IMR-90 (cell line): ENCODE data around the gene TMOD4. TPM values are rescaled to one million over a fixed set of nuclear protein-coding genes. Genes with fewer than 3 reads are reported as not detected.
A peak's percentile ranks its signal among the peaks of the same experiment; 100 is the strongest.

Source experiments
- ATAC-seq: fragments of 200-7000 bp; cut with Tn5 transposase; 2 replicates; pipeline ENCODE4 v1.9.1; 2020; ENCODE audit warnings: low read depth, mild to moderate bottlenecking, moderate library complexity
- BruUV-seq: library from RNA; stranded (reverse); fragments of 400-500 nt; replicated peaks from 2 replicates; lab custom pipeline; 2021; lab: Mats Ljungman, UMichigan
- CTCF ChIA-PET: fragments of 300-600 bp; formaldehyde crosslinking; extraction: SDS; loops from one replicate; lab custom pipeline; 2021; ENCODE audit warnings: antibody characterized with exemption; lab: Yijun Ruan, JAX
- POLR2A ChIA-PET: fragments of 300-600 bp; sonication (Branson Sonifier 250); formaldehyde crosslinking; loops from one replicate; lab custom pipeline; 2022; ENCODE audit warnings: antibody characterized with exemption; ENCODE audit not compliant: unreplicated experiment; lab: Charles Lee
- DNase-seq: peaks from one replicate; pipeline ENCODE4 v3.0.0; 2013
- H2AFZ ChIP-seq: replicated peaks from 2 replicates; pipeline ENCODE3; 2013; ENCODE audit warnings: low read length, mild to moderate bottlenecking; ENCODE audit not compliant: poor library complexity
- H2AK5ac ChIP-seq: 2 replicates; pipeline ENCODE4 v1.6.1; 2013; ENCODE audit warnings: low read depth, low read length, inconsistent platforms
- H2AK9ac ChIP-seq: replicated peaks from 2 replicates; pipeline ENCODE3; 2013; ENCODE audit warnings: mild to moderate bottlenecking, low read depth, low read length, moderate library complexity; ENCODE audit not compliant: poor library complexity
- H2BK120ac ChIP-seq: 2 replicates; pipeline ENCODE4 v1.6.1; 2013; ENCODE audit warnings: low read depth, low read length, inconsistent platforms
- H2BK15ac ChIP-seq: 3 replicates; pipeline ENCODE4 v1.6.1; 2013; ENCODE audit warnings: low read depth, low read length, inconsistent platforms
- H2BK20ac ChIP-seq: 2 replicates; pipeline ENCODE4 v1.6.1; 2013; ENCODE audit warnings: low read depth, mild to moderate bottlenecking, inconsistent platforms, low read length, moderate library complexity
- H2BK5ac ChIP-seq: 2 replicates; pipeline ENCODE4 v1.6.1; 2013; ENCODE audit warnings: mild to moderate bottlenecking, low read depth, low read length, inconsistent platforms; ENCODE audit not compliant: poor library complexity, severe bottlenecking
- H3K14ac ChIP-seq: replicated peaks from 2 replicates; pipeline ENCODE4 v1.6.1; 2013; ENCODE audit warnings: low read depth, low read length, inconsistent platforms
- H3K18ac ChIP-seq: 2 replicates; pipeline ENCODE4 v1.6.1; 2013; ENCODE audit warnings: low read depth, low read length, control low read depth
- H3K23ac ChIP-seq: 2 replicates; pipeline ENCODE4 v1.6.1; 2013; ENCODE audit warnings: low read depth, low read length, inconsistent platforms
- H3K27ac ChIP-seq: 2 replicates; pipeline ENCODE4 v1.5.1; 2013; ENCODE audit warnings: mild to moderate bottlenecking, control low read depth, low read length; ENCODE audit not compliant: insufficient read depth
- H3K27me3 ChIP-seq: 2 replicates; pipeline ENCODE4 v1.6.1; 2013; ENCODE audit warnings: low read length; ENCODE audit not compliant: control insufficient read depth, insufficient read depth
- H3K36me3 ChIP-seq: 2 replicates; pipeline ENCODE4 v1.6.1; 2013; ENCODE audit warnings: low read length, mixed read lengths; ENCODE audit not compliant: control insufficient read depth, insufficient read depth
- H3K4ac ChIP-seq: 2 replicates; pipeline ENCODE4 v1.6.1; 2013; ENCODE audit warnings: low read depth, low read length, inconsistent platforms
- H3K4me1 ChIP-seq: 2 replicates; pipeline ENCODE4 v1.6.1; 2013; ENCODE audit warnings: low read length, mixed read lengths; ENCODE audit not compliant: control insufficient read depth, insufficient read depth
- H3K4me2 ChIP-seq: 2 replicates; pipeline ENCODE4 v1.6.1; 2013; ENCODE audit warnings: low read depth, mild to moderate bottlenecking, control low read depth, low read length, moderate library complexity
- H3K4me3 ChIP-seq: 2 replicates; pipeline ENCODE4 v1.5.1; 2013; ENCODE audit warnings: low read depth, mild to moderate bottlenecking, control low read depth, low read length, moderate library complexity; ENCODE audit not compliant: insufficient read depth
- H3K56ac ChIP-seq: 2 replicates; pipeline ENCODE4 v1.6.1; 2013; ENCODE audit warnings: low read length, inconsistent platforms; ENCODE audit not compliant: insufficient read depth; ENCODE audit errors: extremely low read depth
- H3K79me1 ChIP-seq, 2 experiments: 2 replicates each; pipeline ENCODE4 v1.6.1; 2013; ENCODE audit warnings: low read length in 2 of 2, inconsistent platforms in 1 of 2, low read depth in 1 of 2
- H3K9ac ChIP-seq: 2 replicates; pipeline ENCODE4 v1.6.1; 2013; ENCODE audit warnings: low read depth, low read length, control low read depth
- H3K9me1 ChIP-seq: 2 replicates; pipeline ENCODE4 v1.6.1; 2013; ENCODE audit warnings: low read length, inconsistent platforms; ENCODE audit not compliant: insufficient read depth
- H3K9me3 ChIP-seq: 2 replicates; pipeline ENCODE4 v1.6.1; 2013; ENCODE audit warnings: low read length; ENCODE audit not compliant: control insufficient read depth, insufficient read depth
- H4K20me1 ChIP-seq: 2 replicates; pipeline ENCODE4 v1.6.1; 2013; ENCODE audit warnings: low read length, inconsistent platforms; ENCODE audit not compliant: insufficient read depth
- H4K5ac ChIP-seq: 2 replicates; pipeline ENCODE4 v1.6.1; 2013; ENCODE audit warnings: mild to moderate bottlenecking, low read depth, low read length, control low read depth
- H4K8ac ChIP-seq, 2 experiments: 2 replicates each; pipeline ENCODE4 v1.6.1; 2013; ENCODE audit warnings: low read depth in 2 of 2, low read length in 2 of 2, control low read depth in 1 of 2, inconsistent platforms in 1 of 2
- H4K91ac ChIP-seq: 2 replicates; pipeline ENCODE4 v1.6.1; 2013; ENCODE audit warnings: low read depth, low read length, inconsistent platforms; ENCODE audit not compliant: insufficient read depth
- BHLHE40 ChIP-seq: fragments of 150-350 bp; IDR thresholded peaks from 2 replicates; pipeline ENCODE4 v1.6.1; 2016; ENCODE audit warnings: mild to moderate bottlenecking, low read depth, low read length
- CEBPB ChIP-seq: IDR thresholded peaks from 2 replicates; pipeline ENCODE4 v1.6.1; 2012; ENCODE audit warnings: low read depth, low read length, improper control_type of control experiment
- CHD1 ChIP-seq: IDR thresholded peaks from 2 replicates; pipeline ENCODE4 v1.6.1; 2012; ENCODE audit warnings: low read depth, low read length, improper control_type of control experiment
- CTCF ChIP-seq: conservative IDR thresholded peaks from 2 replicates; pipeline ENCODE4 v1.5.1; 2012; ENCODE audit warnings: mild to moderate bottlenecking, low read depth, low read length, improper control_type of control experiment
- ELK1 ChIP-seq: fragments of 150-350 bp; IDR thresholded peaks from 2 replicates; pipeline ENCODE4 v1.6.1; 2016; ENCODE audit warnings: low read depth, mild to moderate bottlenecking, low read length, moderate library complexity, borderline replicate concordance
- MAZ ChIP-seq: IDR thresholded peaks from 2 replicates; pipeline ENCODE4 v1.6.1; 2012; ENCODE audit warnings: low read depth, mild to moderate bottlenecking, low read length, improper control_type of control experiment, moderate library complexity, borderline replicate concordance
- MXI1 ChIP-seq: IDR thresholded peaks from 2 replicates; pipeline ENCODE4 v1.6.1; 2012; ENCODE audit warnings: low read depth, mild to moderate bottlenecking, low read length, moderate library complexity, borderline replicate concordance
- POLR2A ChIP-seq: IDR thresholded peaks from 2 replicates; pipeline ENCODE4 v1.6.1; 2012; ENCODE audit warnings: mild to moderate bottlenecking, low read depth, low read length
- RCOR1 ChIP-seq: IDR thresholded peaks from 2 replicates; pipeline ENCODE4 v1.6.1; 2012; ENCODE audit warnings: mild to moderate bottlenecking, low read length, improper control_type of control experiment; ENCODE audit not compliant: insufficient replicate concordance
- RFX5 ChIP-seq: IDR thresholded peaks from 2 replicates; pipeline ENCODE4 v1.8.0; 2012; ENCODE audit warnings: low read depth, mild to moderate bottlenecking, low read length, moderate library complexity
- SMC3 ChIP-seq: fragments of 150-350 bp; IDR thresholded peaks from 2 replicates; pipeline ENCODE4 v1.6.1; 2016; ENCODE audit warnings: low read depth, mild to moderate bottlenecking, antibody characterized with exemption, low read length, moderate library complexity
- USF2 ChIP-seq: fragments of 150-350 bp; IDR thresholded peaks from 2 replicates; pipeline ENCODE4 v1.6.1; 2017; ENCODE audit warnings: mild to moderate bottlenecking, antibody characterized with exemption, low read length, low read depth
- WGBS, 2 experiments: methylation state at CpG; one replicate each; pipeline versions ENCODE4 v1.1.5 to v1.1.7; 2013; ENCODE audit warnings: missing lambda C conversion rate in 2 of 2; ENCODE audit not compliant: insufficient read length in 1 of 2; ENCODE audit errors: extremely low coverage in 2 of 2; 5-methylcytosine and 5-hydroxymethylcytosine counted together
- dilution Hi-C: fragments of 300-500 bp; cut with HindIII; formaldehyde crosslinking; loops from one replicate; pipeline ENCODE4 v1.14.3; 2018; ENCODE audit warnings: low sequenced_read_pairs; ENCODE audit not compliant: unreplicated experiment
- in situ Hi-C: fragments of 300-500 bp; cut with MboI; formaldehyde crosslinking; loops from 3 replicates; pipeline ENCODE4 v1.14.3; 2019; ENCODE audit warnings: low sequenced_read_pairs, inconsistent platforms, mixed read lengths
- intact Hi-C: fragments of 100-400 bp; cut with micrococcal nuclease; formaldehyde crosslinking; loops from 2 replicates; pipeline ENCODE4 v1.10.0; 2022
- polyA plus RNA-seq, 3 experiments: library from polyadenylated mRNA; depleted of rRNA; stranded (reverse); fragments of >200 nt; gene quantifications; 2 replicates each; pipeline ENCODE4 v1.2.3, GENCODE V29; 2012; ENCODE audit warnings: low replicate concordance in 1 of 3
- total RNA-seq: library from RNA; depleted of rRNA; stranded (reverse); fragments of >200 nt; gene quantifications from 2 replicates; pipeline ENCODE4 v1.2.3, GENCODE V29; 2012

Gene TMOD4
- total and polyA plus RNA-seq, 2 of the 4 experiments (the other 2 are of a cell fraction), result 0.27 TPM; not detected in 1

- Histone ChIP-seq H4K91ac (peak within 1 kb of the TSS; percentile 71), H3K36me3 (peaks cover 24% of the 10 kb centered on the region), H3K9ac (peak within 1 kb of the TSS; percentile 90), H2BK15ac (peak within 1 kb of the TSS; percentile 35; the same call in 1 of the 3 replicates), H2AFZ (peak within 1 kb of the TSS; percentile 94), H4K5ac (peak within 1 kb of the TSS; percentile 86), H2BK120ac (peak within 1 kb of the TSS; percentile 64), H2AK9ac (peak within 1 kb of the TSS; percentile 97), H3K4me2 (peak within 1 kb of the TSS; percentile 84), H3K56ac (peak within 1 kb of the TSS; percentile 87), H3K9me1 (no peaks in the 10 kb centered on the region), H3K27ac (peak within 1 kb of the TSS; percentile 78), H3K4ac (peak within 1 kb of the TSS; percentile 98), H4K20me1 (no peaks in the 10 kb centered on the region), H3K4me1 (peaks cover 4% of the 10 kb centered on the region), H3K79me1 (peaks cover 10 to 43% of the 10 kb centered on the region in 2 experiments), H3K4me3 (peak within 1 kb of the TSS; percentile 65), H2BK5ac (peak within 1 kb of the TSS; percentile 80), H4K8ac (peak within 1 kb of the TSS; percentile 79 to 99), H2BK20ac (no peak within 1 kb of the TSS), H3K23ac (peak within 1 kb of the TSS; percentile 97), H3K18ac (peak within 1 kb of the TSS; percentile 73), H2AK5ac (peak within 1 kb of the TSS; percentile 62), H3K9me3 (no peaks in the 10 kb centered on the region), H3K27me3 (no peaks in the 10 kb centered on the region), H3K14ac (peak within 1 kb of the TSS; percentile 99)
- in situ Hi-C loops (no loop called here), dilution Hi-C loops (no loop called here), intact Hi-C loops (no loop called here)
- 0% methylated on average over 23 of the region's 38 CpGs; no CpG with 5 or more reads in 1 of the 2 experiments for WGBS, 2 experiments
- TF ChIP-seq RFX5 (no peak), RCOR1 (no peak), ELK1 (peak; percentile 77), MAZ (no peak), CHD1 (peak; percentile 93; the same call in 1 of the 2 replicates), SMC3 (no peak), CTCF (peak; percentile 5; the same call in 1 of the 2 replicates), MXI1 (peak; percentile 72; the same call in 1 of the 2 replicates), CEBPB (peak; percentile 74), BHLHE40 (no peak), POLR2A (peak; percentile 87), USF2 (no peak)
- ChIA-PET POLR2A (interaction anchor here (0.5 to 0.6 kb wide), 2 partner anchors 15 to 110 kb away, joined by 4 to 5 read pairs; no protein-coding TSS in a partner anchor), CTCF (interaction anchor here (0.7 kb wide), 1 partner anchor 66 kb away, joined by 3 read pairs; no protein-coding TSS in a partner anchor)
- TSS peak; percentile 80 for BruUV-seq
- ATAC-seq (peak; percentile 92), DNase-seq (peak; percentile 99)
Measured at GRCh38 chr1:151165738-151166504, 9.9 kb downstream of the TMOD4 start, which contains the start of the genes LYSMD1 and SCNM1. TSS of gene LYSMD1 (minus strand) at chr1:151165902. CDS start at chr1:151165258, 644 bp downstream. TSS of gene SCNM1 (plus strand) at chr1:151166144. CDS start at chr1:151166153, 9 bp downstream.
